ENCODE measurements around the gene ZNF750. TPM values are rescaled to one million over a fixed set of nuclear protein-coding genes. Genes with fewer than 3 reads are reported as not detected.

The ZNF750 gene
- total and polyA plus RNA-seq, 2 of the 13 experiments (the other 11 are each of a cell fraction or from before 2014, with no cell fraction given): not detected

- no peak for TF ChIP-seq RELA (CRISPR knock-in tag; IDR thresholded peaks at IDR 0.05)
- TF ChIP-seq PTBP1 (IDR thresholded peaks at IDR 0.05; ENCODE audit: low read depth, low read length, poor library complexity, severe bottlenecking): no peak
- no peak for TF ChIP-seq STAT6 (CRISPR knock-in tag; IDR thresholded peaks at IDR 0.05; ENCODE audit: borderline replicate concordance)
- no peak for TF ChIP-seq ZNF879 (CRISPR knock-in tag; IDR thresholded peaks at IDR 0.05)
- TF ChIP-seq HOMEZ (CRISPR knock-in tag; IDR thresholded peaks at IDR 0.05; ENCODE audit: low read depth): no peak
- TF ChIP-seq ZNF609 (CRISPR knock-in tag; IDR thresholded peaks at IDR 0.05; ENCODE audit: borderline replicate concordance): no peak
- no peak for TF ChIP-seq RARG (CRISPR knock-in tag; IDR thresholded peaks at IDR 0.05; ENCODE audit: low read depth)
- no peak for TF ChIP-seq ZNF207 (IDR thresholded peaks at IDR 0.05; ENCODE audit: borderline replicate concordance)
Measured at GRCh38 chr17:82800885-82801284, 38.9 kb downstream of the ZNF750 start (continued).
